Osteocyte (in vitro differentiated cells): ENCODE results near the gene POLR3C. TPM values are rescaled to one million over a fixed set of nuclear protein-coding genes. Genes with fewer than 3 reads are reported as not detected.

Source experiments
- DNase-seq: peaks from one replicate; pipeline ENCODE4 v3.0.0; 2021; ENCODE audit warnings: mixed read lengths; ENCODE audit not compliant: unreplicated experiment; ENCODE audit errors: extremely low spot score
- H3K27ac Mint-ChIP-seq: one replicate; pipeline ENCODE4 v1.8.0; 2021; ENCODE audit warnings: mild to moderate bottlenecking, mixed read lengths; ENCODE audit not compliant: unreplicated experiment
- H3K27me3 Mint-ChIP-seq: one replicate; pipeline ENCODE4 v1.8.0; 2021; ENCODE audit warnings: mixed read lengths; ENCODE audit not compliant: unreplicated experiment
- H3K36me3 Mint-ChIP-seq: one replicate; pipeline ENCODE4 v1.8.0; 2021; ENCODE audit warnings: mixed read lengths; ENCODE audit not compliant: unreplicated experiment
- H3K4me1 Mint-ChIP-seq: one replicate; pipeline ENCODE4 v1.8.0; 2021; ENCODE audit warnings: mixed read lengths; ENCODE audit not compliant: unreplicated experiment
- H3K4me3 Mint-ChIP-seq: one replicate; pipeline ENCODE4 v1.8.0; 2021; ENCODE audit warnings: mild to moderate bottlenecking, moderate library complexity, mixed read lengths; ENCODE audit not compliant: unreplicated experiment
- H3K9me3 Mint-ChIP-seq: one replicate; pipeline ENCODE4 v1.8.0; 2021; ENCODE audit warnings: mixed read lengths; ENCODE audit not compliant: unreplicated experiment
- CTCF ChIP-seq: fragments of 200-600 bp; sonication (generic); IDR thresholded peaks from 2 replicates; pipeline ENCODE4 v1.5.0; 2021; ENCODE audit warnings: antibody characterized with exemption, mild to moderate bottlenecking, moderate library complexity
- total RNA-seq: library from RNA; stranded (reverse); gene quantifications from 2 replicates; pipeline ENCODE4 v1.2.1, GENCODE V29; 2021

The POLR3C gene
- total RNA-seq, 1 donor from 2014 or later: 33.4 TPM

DNA sequence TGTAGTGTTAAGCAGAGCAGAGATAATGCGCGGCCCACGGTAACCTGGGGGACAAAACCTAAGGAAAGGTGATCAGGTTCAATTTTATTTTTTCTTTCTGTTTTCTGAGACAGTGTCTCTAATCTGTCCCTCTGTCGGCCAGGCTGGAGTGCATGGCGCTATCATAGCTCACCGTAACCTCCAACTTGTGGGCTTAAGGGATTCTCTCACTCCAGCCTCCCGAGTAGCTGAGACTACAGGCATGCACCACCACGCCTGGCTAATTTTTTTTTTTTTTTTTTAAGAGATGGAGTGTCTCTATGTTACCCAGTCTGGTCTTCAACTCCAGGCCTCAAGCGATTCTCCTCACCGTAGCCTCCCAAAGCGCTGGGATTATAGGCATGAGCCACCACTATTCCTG is 62.4 kb downstream of the POLR3C start:
- no peak for DNase-seq
- Mint-ChIP-seq H3K27ac (no peak overlapping the region), H3K36me3 (no peaks in the 10 kb centered on the region), H3K4me1 (peaks cover 44% of the 10 kb centered on the region), H3K27me3 (peaks cover 13% of the 10 kb centered on the region), H3K4me3 (peak overlapping the region; percentile 83), H3K9me3 (no peaks in the 10 kb centered on the region)
- TF ChIP-seq CTCF: no peak

DNA sequence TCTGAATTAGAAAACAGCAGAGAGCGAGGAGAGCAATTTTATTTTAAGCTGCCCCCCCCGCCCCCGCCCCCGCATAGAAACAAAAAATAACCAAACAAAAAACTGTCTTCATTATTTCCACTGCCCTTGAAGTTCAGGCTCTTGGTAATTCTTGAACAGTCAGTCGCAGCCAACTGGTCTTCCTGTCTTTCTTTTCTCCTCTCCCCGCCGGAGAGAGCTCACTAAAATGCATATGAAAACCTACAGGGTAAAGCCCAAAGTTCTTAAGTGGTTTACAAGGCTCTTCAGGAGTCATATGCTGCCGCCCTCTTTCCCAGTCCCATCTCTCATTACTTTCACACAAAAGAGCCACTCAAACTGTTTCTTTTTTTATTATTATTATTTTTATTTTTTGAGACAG is 62.8 kb downstream of the POLR3C start:
- Mint-ChIP-seq H3K4me3 (peak overlapping the region; percentile 83), H3K27me3 (peaks cover 13% of the 10 kb centered on the region), H3K27ac (no peak overlapping the region), H3K4me1 (peaks cover 48% of the 10 kb centered on the region), H3K9me3 (no peaks in the 10 kb centered on the region), H3K36me3 (no peaks in the 10 kb centered on the region)
- TF ChIP-seq CTCF: no peak
- DNase-seq: no peak

DNA sequence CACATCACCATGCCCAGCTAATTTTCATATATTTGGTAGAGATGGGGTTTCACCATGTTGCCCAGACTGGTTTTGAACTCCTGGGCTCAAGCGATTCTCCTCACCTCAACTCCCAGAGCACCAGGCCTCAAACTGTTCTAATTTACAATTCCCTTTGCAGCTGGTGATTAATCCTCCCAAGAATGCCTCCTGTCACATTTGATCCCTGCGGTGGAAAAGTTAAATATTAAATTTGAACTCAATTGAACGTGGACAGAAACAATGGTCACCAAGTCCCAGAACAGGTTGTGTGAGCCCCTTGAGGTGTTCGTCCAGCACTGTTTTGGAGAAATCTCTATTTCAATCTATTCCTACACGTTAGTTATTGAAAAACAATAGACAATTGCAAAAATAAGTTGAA is 63.6 kb downstream of the POLR3C start:
- DNase-seq: no peak
- Mint-ChIP-seq H3K4me3 (no peak overlapping the region), H3K9me3 (no peaks in the 10 kb centered on the region), H3K4me1 (peaks cover 53% of the 10 kb centered on the region), H3K27ac (no peak overlapping the region), H3K36me3 (no peaks in the 10 kb centered on the region), H3K27me3 (peaks cover 12% of the 10 kb centered on the region)
- no peak for TF ChIP-seq CTCF

DNA sequence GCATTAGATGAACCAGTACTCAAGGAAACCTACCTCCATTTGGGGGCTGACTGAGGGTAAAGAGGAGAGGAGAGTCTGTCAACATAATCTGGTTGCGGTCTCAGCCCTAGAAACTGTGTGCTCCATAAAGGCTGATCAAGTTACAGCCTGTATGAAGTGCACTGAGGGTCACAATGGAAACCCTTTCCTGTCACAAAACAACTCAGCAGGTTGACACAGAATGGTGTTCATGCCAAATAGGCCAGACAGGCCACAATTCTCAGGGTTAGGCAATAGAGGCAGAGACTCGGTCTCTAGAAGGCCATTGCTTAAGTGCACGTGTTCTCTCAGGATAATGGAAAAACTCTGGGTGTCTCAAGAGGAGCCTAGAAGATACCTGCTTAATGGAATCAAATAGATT is 65.7 kb downstream of the POLR3C start:
- TF ChIP-seq CTCF: no peak
- H3K4me1 Mint-ChIP-seq: peaks cover 60% of the 10 kb centered on the region
- H3K27ac Mint-ChIP-seq: peak overlapping the region; percentile 14
- peaks cover 6% of the 10 kb centered on the region for H3K27me3 Mint-ChIP-seq
- no peak for DNase-seq
- H3K36me3 Mint-ChIP-seq: peaks cover 3% of the 10 kb centered on the region
- no peak overlapping the region for H3K4me3 Mint-ChIP-seq
- H3K9me3 Mint-ChIP-seq: no peaks in the 10 kb centered on the region

DNA sequence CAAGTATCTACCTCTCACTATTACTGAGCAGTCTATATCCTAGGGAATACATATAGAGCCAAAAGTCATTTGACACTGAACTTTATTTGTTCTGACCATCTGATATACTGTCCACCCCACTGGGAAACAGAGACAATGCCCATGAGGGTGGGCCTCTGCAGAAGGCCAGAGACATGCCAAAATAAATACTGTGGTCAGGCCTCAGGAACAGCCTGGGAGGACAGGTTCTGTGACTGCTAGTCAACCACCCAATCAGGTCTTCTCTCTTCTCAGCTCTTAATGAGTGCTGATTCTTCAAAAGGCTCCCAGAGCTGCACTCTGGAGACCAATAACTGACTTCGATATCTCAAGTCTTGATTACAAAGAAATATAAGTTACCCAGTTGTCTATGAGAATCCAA is 67.1 kb downstream of the POLR3C start:
- no peak for TF ChIP-seq CTCF
- Mint-ChIP-seq H3K36me3 (peaks cover 4% of the 10 kb centered on the region), H3K4me1 (peaks cover 49% of the 10 kb centered on the region), H3K4me3 (peak overlapping the region; percentile 18), H3K9me3 (no peaks in the 10 kb centered on the region), H3K27me3 (no peaks in the 10 kb centered on the region), H3K27ac (peak overlapping the region; percentile 98)
- no peak for DNase-seq
